ENCODE results near the gene ADAMTS17. TPM values are rescaled to one million over a fixed set of nuclear protein-coding genes. Genes with fewer than 3 reads are reported as not detected.

Gene ADAMTS17
- total RNA-seq, 1 experiment from 2014 or later = 4.2 TPM

- ChIA-PET POLR2A (no interaction called here), CTCF (no interaction called here), RAD21 (ENCODE audit: low non-redundant PET in 1 of 2, low total read pairs in 2 of 2, uncharacterized antibody in 2 of 2, unreplicated experiment in 2 of 2) (no interaction called here)
- Histone ChIP-seq H3K9me3 (ENCODE audit: control insufficient read depth in 1 of 2, insufficient read depth in 1 of 2, low read depth in 1 of 2, low read length in 2 of 2) (no peaks in the 10 kb centered on the region), H2AFZ (ENCODE audit: low read depth, low read length, poor library complexity, severe bottlenecking) (no peak overlapping the region), H3K4me3 (replicated peaks in 1 of 2; ENCODE audit: low read depth in 1 of 2, low read length in 2 of 2) (no peak overlapping the region), H3K36me3 (ENCODE audit: control insufficient read depth in 1 of 2, insufficient read depth in 2 of 2, low read length in 2 of 2) (no peaks in the 10 kb centered on the region), H3K27ac (ENCODE audit: low read depth, low read length) (no peak overlapping the region), H3K9me2 (ENCODE audit: insufficient read depth) (no peaks in the 10 kb centered on the region), H3K79me2 (ENCODE audit: insufficient read depth, low read length) (no peaks in the 10 kb centered on the region), H4K20me1 (ENCODE audit: insufficient read depth) (no peaks in the 10 kb centered on the region), H3K27me3 (ENCODE audit: insufficient read depth, low read length) (no peaks in the 10 kb centered on the region), H3K4me1 (ENCODE audit: control insufficient read depth in 1 of 2, insufficient read depth in 2 of 2, low read length in 2 of 2) (no peaks in the 10 kb centered on the region), H3K9ac (ENCODE audit: low read length) (no peak overlapping the region), H3K4me2 (ENCODE audit: low read length) (no peak overlapping the region)
- intact Hi-C loops (cut with micrococcal nuclease) = no loop called here
- no peak for DNase-seq (ENCODE audit: low read depth, low spot score)
- no peak for ATAC-seq
- BruUV-seq (replicated peaks) = no TSS peak
- TF ChIP-seq SP1 (IDR thresholded peaks at IDR 0.05; ENCODE audit: low read depth) = no peak
- no peak for TF ChIP-seq ATF3 (IDR thresholded peaks at IDR 0.05)
- TF ChIP-seq JUND (IDR thresholded peaks at IDR 0.05) = no peak
- no peak for TF ChIP-seq ELF1 (IDR thresholded peaks at IDR 0.05; ENCODE audit: borderline replicate concordance, low read depth)
- TF ChIP-seq, protein P1, sequence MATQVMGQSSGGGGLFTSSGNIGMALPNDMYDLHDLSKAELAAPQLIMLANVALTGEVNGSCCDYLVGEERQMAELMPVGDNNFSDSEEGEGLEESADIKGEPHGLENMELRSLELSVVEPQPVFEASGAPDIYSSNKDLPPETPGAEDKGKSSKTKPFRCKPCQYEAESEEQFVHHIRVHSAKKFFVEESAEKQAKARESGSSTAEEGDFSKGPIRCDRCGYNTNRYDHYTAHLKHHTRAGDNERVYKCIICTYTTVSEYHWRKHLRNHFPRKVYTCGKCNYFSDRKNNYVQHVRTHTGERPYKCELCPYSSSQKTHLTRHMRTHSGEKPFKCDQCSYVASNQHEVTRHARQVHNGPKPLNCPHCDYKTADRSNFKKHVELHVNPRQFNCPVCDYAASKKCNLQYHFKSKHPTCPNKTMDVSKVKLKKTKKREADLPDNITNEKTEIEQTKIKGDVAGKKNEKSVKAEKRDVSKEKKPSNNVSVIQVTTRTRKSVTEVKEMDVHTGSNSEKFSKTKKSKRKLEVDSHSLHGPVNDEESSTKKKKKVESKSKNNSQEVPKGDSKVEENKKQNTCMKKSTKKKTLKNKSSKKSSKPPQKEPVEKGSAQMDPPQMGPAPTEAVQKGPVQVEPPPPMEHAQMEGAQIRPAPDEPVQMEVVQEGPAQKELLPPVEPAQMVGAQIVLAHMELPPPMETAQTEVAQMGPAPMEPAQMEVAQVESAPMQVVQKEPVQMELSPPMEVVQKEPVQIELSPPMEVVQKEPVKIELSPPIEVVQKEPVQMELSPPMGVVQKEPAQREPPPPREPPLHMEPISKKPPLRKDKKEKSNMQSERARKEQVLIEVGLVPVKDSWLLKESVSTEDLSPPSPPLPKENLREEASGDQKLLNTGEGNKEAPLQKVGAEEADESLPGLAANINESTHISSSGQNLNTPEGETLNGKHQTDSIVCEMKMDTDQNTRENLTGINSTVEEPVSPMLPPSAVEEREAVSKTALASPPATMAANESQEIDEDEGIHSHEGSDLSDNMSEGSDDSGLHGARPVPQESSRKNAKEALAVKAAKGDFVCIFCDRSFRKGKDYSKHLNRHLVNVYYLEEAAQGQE (IDR thresholded peaks at IDR 0.05; ENCODE audit: low read depth) = no peak
Observed at GRCh38 chr15:100253640-100254039, 88.1 kb downstream of the ADAMTS17 start.

DNA sequence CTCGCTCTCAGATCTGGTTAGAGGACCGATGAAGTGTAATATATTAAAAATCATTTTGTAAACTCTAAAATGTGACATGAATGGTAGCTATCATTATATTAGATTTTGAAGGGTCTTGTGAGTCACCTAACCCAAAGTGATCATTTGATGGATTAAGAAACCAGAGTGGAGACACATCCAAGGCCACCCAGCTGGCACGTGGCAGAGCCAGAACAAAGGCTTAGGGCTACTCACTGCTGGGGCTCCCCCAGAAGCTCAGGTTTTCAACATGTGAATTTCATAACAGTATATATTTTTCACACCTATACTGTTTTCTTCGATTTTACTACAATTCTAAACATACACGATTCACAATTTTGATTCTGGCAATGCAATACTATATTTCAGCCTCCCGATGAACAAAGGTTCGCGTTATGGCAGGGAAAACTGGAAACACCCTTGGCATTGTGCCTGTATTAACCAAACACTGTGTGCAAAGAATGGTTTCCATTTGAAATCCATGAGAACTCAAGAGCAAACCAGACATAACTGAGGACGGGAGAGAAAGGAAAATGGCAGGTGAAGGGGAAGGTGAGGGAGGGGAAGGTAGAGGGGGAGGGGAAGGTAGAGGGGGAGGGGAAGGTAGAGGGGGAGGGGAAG is 88.9 kb downstream of the ADAMTS17 start:
- no TSS peak for BruUV-seq (replicated peaks)
- Histone ChIP-seq H3K4me3 (replicated peaks in 1 of 2; ENCODE audit: low read depth in 1 of 2, low read length in 2 of 2) (no peak overlapping the region), H3K36me3 (ENCODE audit: control insufficient read depth in 1 of 2, insufficient read depth in 2 of 2, low read length in 2 of 2) (no peaks in the 10 kb centered on the region), H3K4me2 (ENCODE audit: low read length) (no peak overlapping the region), H4K20me1 (ENCODE audit: insufficient read depth) (no peaks in the 10 kb centered on the region), H3K27ac (ENCODE audit: low read depth, low read length) (no peak overlapping the region), H3K27me3 (ENCODE audit: insufficient read depth, low read length) (no peaks in the 10 kb centered on the region), H2AFZ (ENCODE audit: low read depth, low read length, poor library complexity, severe bottlenecking) (no peak overlapping the region), H3K79me2 (ENCODE audit: insufficient read depth, low read length) (no peaks in the 10 kb centered on the region), H3K9me3 (ENCODE audit: control insufficient read depth in 1 of 2, insufficient read depth in 1 of 2, low read depth in 1 of 2, low read length in 2 of 2) (no peaks in the 10 kb centered on the region), H3K4me1 (ENCODE audit: control insufficient read depth in 1 of 2, insufficient read depth in 2 of 2, low read length in 2 of 2) (no peaks in the 10 kb centered on the region), H3K9me2 (ENCODE audit: insufficient read depth) (no peaks in the 10 kb centered on the region), H3K9ac (ENCODE audit: low read length) (no peak overlapping the region)
- intact Hi-C loops (cut with micrococcal nuclease) = no loop called here
- ATAC-seq (no peak), DNase-seq (ENCODE audit: low read depth, low spot score) (no peak)
- ChIA-PET RAD21 (ENCODE audit: low non-redundant PET in 1 of 2, low total read pairs in 2 of 2, uncharacterized antibody in 2 of 2, unreplicated experiment in 2 of 2) (no interaction called here), POLR2A (no interaction called here), CTCF (no interaction called here)
- TF ChIP-seq EZH2 (IDR thresholded peaks at IDR 0.05) (no peak), POLR2A (IDR thresholded peaks at IDR 0.05; ENCODE audit: borderline replicate concordance, extremely low read depth, insufficient read depth, insufficient read length) (no peak), ELF1 (IDR thresholded peaks at IDR 0.05; ENCODE audit: borderline replicate concordance, low read depth) (no peak), RAD21 (IDR thresholded peaks at IDR 0.05; ENCODE audit: low read depth) (no peak), ATF3 (IDR thresholded peaks at IDR 0.05) (no peak), CBX3 (IDR thresholded peaks at IDR 0.05; ENCODE audit: low read depth) (no peak), SRF (IDR thresholded peaks at IDR 0.05; ENCODE audit: low read depth) (no peak), EGR1 (IDR thresholded peaks at IDR 0.05; ENCODE audit: low read depth) (no peak)

All from HCT116 (cell line).